Ascending aorta (tissue), 2 donors: ENCODE results near the gene PLSCR4. TPM values are rescaled to one million over a fixed set of nuclear protein-coding genes. Genes with fewer than 3 reads are reported as not detected.

Experiments used
- DNase-seq, 2 donors: peaks; one replicate each; pipeline ENCODE4 v3.0.0-alpha.2; 2019; ENCODE audit warnings: low spot score in 2 of 2
- H3K27ac ChIP-seq, 2 donors: fragments of 200-600 bp; sonication (generic); one replicate each; pipeline ENCODE4 v1.5.1; 2016 to 2017; ENCODE audit warnings: mild to moderate bottlenecking in 1 of 2
- H3K27me3 ChIP-seq: fragments of 200-600 bp; sonication (generic); one replicate; pipeline ENCODE4 v1.5.1; 2017
- H3K36me3 ChIP-seq, 2 donors: fragments of 200-600 bp; sonication (generic); one replicate each; pipeline ENCODE4 v1.5.1; 2016
- H3K4me1 ChIP-seq, 2 donors: fragments of 200-600 bp; sonication (generic); one replicate each; pipeline ENCODE4 v1.5.1; 2016 to 2017; ENCODE audit warnings: mild to moderate bottlenecking in 1 of 2
- H3K4me3 ChIP-seq, 2 donors: fragments of 200-600 bp; sonication (generic); one replicate each; pipeline ENCODE4 v1.5.1; 2016 to 2017; ENCODE audit warnings: mild to moderate bottlenecking in 1 of 2
- H3K9me3 ChIP-seq, 2 donors: fragments of 200-600 bp; sonication (generic); one replicate each; pipeline ENCODE4 v1.5.1; 2016
- intact Hi-C: fragments of 100-400 bp; cut with DNase I; formaldehyde crosslinking; loops from one replicate; pipeline ENCODE4 v1.15.1; 2023
- total RNA-seq: library from RNA; depleted of rRNA; stranded (reverse); fragments of >200 nt; gene quantifications from one replicate; pipeline ENCODE4 v1.1.0, GENCODE V29; 2016
- TF ChIP-seq, protein P1 (sequence below), 3 experiments: fragments of 200-600 bp in 2 of 3; fragments of 450-650 bp in 1 of 3; sonication (generic) in 2 of 3; IDR thresholded peaks; one replicate each; pipeline ENCODE4 v1.5.1; 2016 to 2019; ENCODE audit warnings: antibody characterized with exemption in 3 of 3, mild to moderate bottlenecking in 1 of 3, moderate library complexity in 1 of 3

The PLSCR4 gene
- total RNA-seq, 1 donor from 2014 or later: 87.2 TPM

- Histone ChIP-seq H3K27ac (peak overlapping the region; percentile 78 to 82), H3K9me3 (no peaks in the 10 kb centered on the region), H3K27me3 (no peaks in the 10 kb centered on the region), H3K36me3 (no peaks in the 10 kb centered on the region), H3K4me1 (peaks cover 7 to 52% of the 10 kb centered on the region in 2 donors), H3K4me3 (no peak overlapping the region)
- intact Hi-C loops: loop anchor here (2.0 to 5.0 kb wide), 2 partner anchors 30 to 37 kb away; no protein-coding TSS in a partner anchor
- TF ChIP-seq, protein P1, sequence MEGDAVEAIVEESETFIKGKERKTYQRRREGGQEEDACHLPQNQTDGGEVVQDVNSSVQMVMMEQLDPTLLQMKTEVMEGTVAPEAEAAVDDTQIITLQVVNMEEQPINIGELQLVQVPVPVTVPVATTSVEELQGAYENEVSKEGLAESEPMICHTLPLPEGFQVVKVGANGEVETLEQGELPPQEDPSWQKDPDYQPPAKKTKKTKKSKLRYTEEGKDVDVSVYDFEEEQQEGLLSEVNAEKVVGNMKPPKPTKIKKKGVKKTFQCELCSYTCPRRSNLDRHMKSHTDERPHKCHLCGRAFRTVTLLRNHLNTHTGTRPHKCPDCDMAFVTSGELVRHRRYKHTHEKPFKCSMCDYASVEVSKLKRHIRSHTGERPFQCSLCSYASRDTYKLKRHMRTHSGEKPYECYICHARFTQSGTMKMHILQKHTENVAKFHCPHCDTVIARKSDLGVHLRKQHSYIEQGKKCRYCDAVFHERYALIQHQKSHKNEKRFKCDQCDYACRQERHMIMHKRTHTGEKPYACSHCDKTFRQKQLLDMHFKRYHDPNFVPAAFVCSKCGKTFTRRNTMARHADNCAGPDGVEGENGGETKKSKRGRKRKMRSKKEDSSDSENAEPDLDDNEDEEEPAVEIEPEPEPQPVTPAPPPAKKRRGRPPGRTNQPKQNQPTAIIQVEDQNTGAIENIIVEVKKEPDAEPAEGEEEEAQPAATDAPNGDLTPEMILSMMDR (IDR thresholded peaks at IDR 0.05): no peak
- DNase-seq: no peak
Measured at GRCh38 chr3:146279013-146279412, 28.1 kb upstream of the PLSCR4 start.

GRCh38 chr3:146277953-146278631 is 27.2 kb upstream of the PLSCR4 start:
- H3K27me3 ChIP-seq: no peaks in the 10 kb centered on the region
- DNase-seq: peak in 1 of 2 donors; percentile 66
- H3K36me3 ChIP-seq: no peaks in the 10 kb centered on the region
- H3K4me3 ChIP-seq: no peak overlapping the region
- peak overlapping the region; percentile 78 to 82 for H3K27ac ChIP-seq
- TF ChIP-seq, protein P1 (IDR thresholded peaks at IDR 0.05): no peak
- intact Hi-C loops: loop anchor here (2.0 to 5.0 kb wide), 2 partner anchors 31 to 36 kb away; no protein-coding TSS in a partner anchor
- peaks cover 9 to 58% of the 10 kb centered on the region in 2 donors for H3K4me1 ChIP-seq
- H3K9me3 ChIP-seq: no peaks in the 10 kb centered on the region

DNA sequence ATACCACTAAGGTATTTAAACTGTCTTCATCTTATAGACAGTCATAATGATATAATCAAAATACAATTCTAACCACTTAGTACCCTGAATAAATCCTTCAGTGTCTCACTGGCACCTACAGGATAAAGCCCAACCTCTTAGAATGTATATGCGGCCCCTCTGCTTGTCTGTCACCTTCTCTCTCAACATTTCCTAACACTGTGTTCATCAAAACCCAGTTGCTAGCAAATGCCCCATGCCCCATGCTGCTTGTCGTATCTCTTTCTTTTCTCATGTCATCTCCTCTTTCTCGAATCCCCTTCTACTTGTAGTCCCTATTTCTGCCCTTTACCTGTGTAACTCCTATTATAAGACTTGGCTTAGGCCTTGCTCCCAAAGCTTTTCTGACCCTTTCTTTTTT is 24.6 kb upstream of the PLSCR4 start:
- TF ChIP-seq, protein P1 (IDR thresholded peaks at IDR 0.05): no peak
- intact Hi-C loops: loop anchor here (2.0 to 5.0 kb wide), 2 partner anchors 25 to 33 kb away; partner anchors contain the start of gene PLSCR4
- H3K4me3 ChIP-seq: no peak overlapping the region
- H3K36me3 ChIP-seq: no peaks in the 10 kb centered on the region
- H3K27me3 ChIP-seq: no peaks in the 10 kb centered on the region
- peak overlapping the region; percentile 89 to 90 for H3K27ac ChIP-seq
- no peak for DNase-seq
- no peaks in the 10 kb centered on the region for H3K9me3 ChIP-seq
- peaks cover 9 to 50% of the 10 kb centered on the region in 2 donors for H3K4me1 ChIP-seq

GRCh38 chr3:146274833-146275232 is 23.9 kb upstream of the PLSCR4 start:
- Histone ChIP-seq H3K4me1 (peaks cover 9 to 47% of the 10 kb centered on the region in 2 donors), H3K27ac (peak overlapping the region; percentile 89 to 90), H3K9me3 (no peaks in the 10 kb centered on the region), H3K36me3 (no peaks in the 10 kb centered on the region), H3K4me3 (no peak overlapping the region), H3K27me3 (no peaks in the 10 kb centered on the region)
- TF ChIP-seq, protein P1 (IDR thresholded peaks at IDR 0.05): no peak
- no peak for DNase-seq
- intact Hi-C loops: loop anchor here (2.0 to 5.0 kb wide), 2 partner anchors 24 to 33 kb away; partner anchors contain the start of gene PLSCR4

- intact Hi-C loops: loop anchor here (2.0 kb wide), 1 partner anchor 23 kb away; the partner anchor contains the start of gene PLSCR4
- TF ChIP-seq, protein P1 (IDR thresholded peaks at IDR 0.05): no peak
- H3K27ac ChIP-seq: peak overlapping the region; percentile 89 to 90
- no peak overlapping the region for H3K4me3 ChIP-seq
- H3K4me1 ChIP-seq: peaks cover 9 to 41% of the 10 kb centered on the region in 2 donors
- H3K27me3 ChIP-seq: no peaks in the 10 kb centered on the region
- H3K9me3 ChIP-seq: no peaks in the 10 kb centered on the region
- no peak for DNase-seq
- H3K36me3 ChIP-seq: no peaks in the 10 kb centered on the region
Measured at GRCh38 chr3:146273721-146274407, 23.0 kb upstream of the PLSCR4 start.
